Smooth muscle cell (in vitro differentiated cells): ENCODE results near the gene CLIP4. TPM values are rescaled to one million over a fixed set of nuclear protein-coding genes. Genes with fewer than 3 reads are reported as not detected.

Source experiments
- DNase-seq: peaks from one replicate; lab custom pipeline; 2025; ENCODE audit not compliant: unreplicated experiment; lab: John Stamatoyannopoulos, UW
- H2AFZ ChIP-seq: fragments of 200-600 bp; sonication (generic); 2 replicates; pipeline ENCODE4 v1.6.0; 2016; ENCODE audit warnings: antibody characterized with exemption, low read depth, mild to moderate bottlenecking
- H3F3A ChIP-seq: fragments of 200-600 bp; sonication (generic); 2 replicates; pipeline ENCODE4 v1.6.0; 2017; ENCODE audit warnings: antibody characterized with exemption, low read depth
- H3K27ac ChIP-seq: fragments of 200-600 bp; sonication (generic); 2 replicates; pipeline ENCODE4 v1.5.1; 2016; ENCODE audit warnings: low read depth, mild to moderate bottlenecking
- H3K27me3 ChIP-seq: fragments of 200-600 bp; sonication (generic); 2 replicates; pipeline ENCODE4 v1.6.1; 2016; ENCODE audit warnings: low read depth, mild to moderate bottlenecking
- H3K36me3 ChIP-seq: fragments of 200-600 bp; sonication (generic); 2 replicates; pipeline ENCODE4 v1.5.1; 2016; ENCODE audit warnings: low read depth
- H3K4me1 ChIP-seq: fragments of 200-600 bp; sonication (generic); 2 replicates; pipeline ENCODE4 v1.5.1; 2016; ENCODE audit warnings: low read depth
- H3K4me2 ChIP-seq: fragments of 200-600 bp; sonication (generic); 2 replicates; pipeline ENCODE4 v1.6.0; 2016; ENCODE audit warnings: mild to moderate bottlenecking
- H3K4me3 ChIP-seq: fragments of 200-600 bp; sonication (generic); 2 replicates; pipeline ENCODE4 v1.5.1; 2016; ENCODE audit warnings: mild to moderate bottlenecking
- H3K79me2 ChIP-seq: fragments of 200-600 bp; sonication (generic); 2 replicates; pipeline ENCODE4 v1.6.0; 2016; ENCODE audit warnings: low read depth, mild to moderate bottlenecking
- H3K9ac ChIP-seq: fragments of 200-600 bp; sonication (generic); 2 replicates; pipeline ENCODE4 v1.6.0; 2016; ENCODE audit warnings: low read depth
- H3K9me3 ChIP-seq: fragments of 200-600 bp; sonication (generic); replicated peaks from 2 replicates; pipeline ENCODE4 v1.5.1; 2016; ENCODE audit warnings: low read depth
- H4K20me1 ChIP-seq: fragments of 200-600 bp; sonication (generic); 2 replicates; pipeline ENCODE4 v1.6.0; 2016; ENCODE audit warnings: low read depth
- WGBS: methylation state at CpG from one replicate; pipeline ENCODE4 v1.1.7; 2016; ENCODE audit warnings: low lambda C conversion rate; 5-methylcytosine and 5-hydroxymethylcytosine counted together
- polyA plus RNA-seq: library from polyadenylated mRNA; unstranded; fragments of >200 nt; fragmentation: Nextera tagmentation; extraction: Ambion mirVana; gene quantifications from 2 replicates; pipeline ENCODE4 v1.2.1, GENCODE V29; 2016
- total RNA-seq: library from RNA; depleted of rRNA; stranded (reverse); fragments of >200 nt; gene quantifications from 2 replicates; pipeline ENCODE4 v1.2.3, GENCODE V29; 2014
- TF ChIP-seq, protein P1 (sequence below): fragments of 200-600 bp; sonication (generic); IDR thresholded peaks from 2 replicates; pipeline ENCODE4 v1.5.1; 2017; ENCODE audit warnings: borderline replicate concordance, mild to moderate bottlenecking, antibody characterized with exemption; ENCODE audit not compliant: insufficient read depth, poor library complexity, severe bottlenecking

Gene CLIP4
- total and polyA plus RNA-seq, 2 experiments from 2014 or later = 5.7 to 18.9 TPM

DNA sequence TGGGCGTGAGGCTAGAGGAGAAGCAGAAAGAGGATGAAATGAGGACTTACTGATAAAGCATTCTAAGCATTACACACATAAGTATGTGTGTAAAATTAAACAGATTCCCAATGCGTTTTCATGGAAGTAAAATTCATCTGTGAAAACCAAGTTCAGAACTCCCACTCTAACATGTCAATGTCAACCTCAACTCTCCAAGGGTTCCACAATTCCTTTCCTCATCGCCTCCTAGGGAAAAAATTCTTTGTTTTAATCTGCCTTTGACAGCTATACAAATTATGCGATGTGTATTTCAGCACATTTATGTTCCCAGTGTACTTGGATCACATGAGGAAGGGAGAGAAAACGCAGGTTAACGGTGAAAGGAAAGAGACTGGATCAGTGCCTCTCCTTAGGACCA lies 76.6 kb downstream of the CLIP4 start:
- Histone ChIP-seq H3K4me1 (no peaks in the 10 kb centered on the region), H3K9me3 (peaks cover 6% of the 10 kb centered on the region), H3K36me3 (no peaks in the 10 kb centered on the region), H3K4me2 (peak overlapping the region; percentile 4), H3F3A (no peaks in the 10 kb centered on the region), H3K9ac (no peak overlapping the region), H3K27ac (peak overlapping the region; percentile 39), H3K4me3 (no peak overlapping the region), H4K20me1 (no peaks in the 10 kb centered on the region), H3K79me2 (no peaks in the 10 kb centered on the region), H3K27me3 (no peaks in the 10 kb centered on the region), H2AFZ (no peak overlapping the region)
- no peak for DNase-seq
- WGBS = 86% methylated on average over 6 of the region's 6 CpGs
- TF ChIP-seq, protein P1, sequence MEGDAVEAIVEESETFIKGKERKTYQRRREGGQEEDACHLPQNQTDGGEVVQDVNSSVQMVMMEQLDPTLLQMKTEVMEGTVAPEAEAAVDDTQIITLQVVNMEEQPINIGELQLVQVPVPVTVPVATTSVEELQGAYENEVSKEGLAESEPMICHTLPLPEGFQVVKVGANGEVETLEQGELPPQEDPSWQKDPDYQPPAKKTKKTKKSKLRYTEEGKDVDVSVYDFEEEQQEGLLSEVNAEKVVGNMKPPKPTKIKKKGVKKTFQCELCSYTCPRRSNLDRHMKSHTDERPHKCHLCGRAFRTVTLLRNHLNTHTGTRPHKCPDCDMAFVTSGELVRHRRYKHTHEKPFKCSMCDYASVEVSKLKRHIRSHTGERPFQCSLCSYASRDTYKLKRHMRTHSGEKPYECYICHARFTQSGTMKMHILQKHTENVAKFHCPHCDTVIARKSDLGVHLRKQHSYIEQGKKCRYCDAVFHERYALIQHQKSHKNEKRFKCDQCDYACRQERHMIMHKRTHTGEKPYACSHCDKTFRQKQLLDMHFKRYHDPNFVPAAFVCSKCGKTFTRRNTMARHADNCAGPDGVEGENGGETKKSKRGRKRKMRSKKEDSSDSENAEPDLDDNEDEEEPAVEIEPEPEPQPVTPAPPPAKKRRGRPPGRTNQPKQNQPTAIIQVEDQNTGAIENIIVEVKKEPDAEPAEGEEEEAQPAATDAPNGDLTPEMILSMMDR = no peak

DNA sequence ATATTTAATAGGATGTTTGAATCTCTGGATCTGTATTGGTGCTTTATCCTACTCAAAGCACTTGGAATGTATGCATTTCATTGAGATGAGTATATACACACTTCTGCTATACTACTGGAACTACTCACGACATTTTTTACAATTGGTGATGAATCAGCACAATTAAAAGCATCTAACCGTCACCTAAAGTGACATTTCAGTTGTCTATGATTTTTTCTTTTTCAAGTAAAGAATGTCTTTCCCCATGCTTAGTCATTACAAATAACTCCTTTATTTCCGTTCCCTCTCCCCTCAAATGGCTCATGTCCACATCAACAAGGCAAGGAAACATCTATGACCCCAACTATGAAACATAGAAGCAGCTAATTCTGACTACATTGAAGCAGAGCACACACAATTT lies 77.3 kb downstream of the CLIP4 start:
- no peaks in the 10 kb centered on the region for H3K79me2 ChIP-seq
- H3K9ac ChIP-seq = no peak overlapping the region
- no peak for DNase-seq
- no peaks in the 10 kb centered on the region for H3K27me3 ChIP-seq
- no peak overlapping the region for H3K4me3 ChIP-seq
- H3K27ac ChIP-seq = peak overlapping the region; percentile 50
- TF ChIP-seq, protein P1 = no peak
- H3K4me1 ChIP-seq = no peaks in the 10 kb centered on the region
- H3K9me3 ChIP-seq = no peaks in the 10 kb centered on the region
- H3K36me3 ChIP-seq = no peaks in the 10 kb centered on the region
- WGBS = 25% methylated on average over 3 of the region's 3 CpGs
- no peaks in the 10 kb centered on the region for H3F3A ChIP-seq
- H4K20me1 ChIP-seq = no peaks in the 10 kb centered on the region
- H2AFZ ChIP-seq = no peak overlapping the region
- peak overlapping the region; percentile 13 for H3K4me2 ChIP-seq

DNA sequence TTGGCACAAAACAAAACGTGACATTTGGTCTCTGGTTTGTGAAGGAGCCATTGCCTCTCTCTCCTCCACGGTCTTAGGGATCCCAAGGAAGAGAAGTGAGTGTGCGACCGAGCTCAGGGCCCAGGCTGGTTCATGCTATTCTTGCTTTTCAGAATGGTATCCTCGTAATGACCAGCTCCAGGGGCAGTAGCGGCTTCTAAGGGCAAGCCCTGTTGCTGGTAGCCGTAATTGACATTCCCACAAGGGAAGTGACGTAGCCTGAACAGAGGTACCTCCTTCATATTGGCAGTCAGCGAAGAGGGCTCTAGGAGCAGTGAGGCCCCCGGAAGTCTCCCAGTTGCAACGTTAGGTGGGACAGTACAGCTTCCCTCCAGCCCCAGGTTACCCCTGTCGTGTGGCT lies 77.9 kb downstream of the CLIP4 start:
- Histone ChIP-seq H2AFZ (no peak overlapping the region), H3K4me3 (no peak overlapping the region), H3K27ac (peak overlapping the region; percentile 50), H3K4me1 (no peaks in the 10 kb centered on the region), H3F3A (no peaks in the 10 kb centered on the region), H3K4me2 (no peak overlapping the region), H4K20me1 (no peaks in the 10 kb centered on the region), H3K79me2 (no peaks in the 10 kb centered on the region), H3K36me3 (no peaks in the 10 kb centered on the region), H3K9me3 (no peaks in the 10 kb centered on the region), H3K27me3 (no peaks in the 10 kb centered on the region), H3K9ac (no peak overlapping the region)
- WGBS = 93% methylated on average over 12 of the region's 12 CpGs
- TF ChIP-seq, protein P1 = no peak
- no peak for DNase-seq

- no peak overlapping the region for H3K9ac ChIP-seq
- no peaks in the 10 kb centered on the region for H3K36me3 ChIP-seq
- WGBS = 94% methylated on average over 7 of the region's 7 CpGs
- no peaks in the 10 kb centered on the region for H3F3A ChIP-seq
- TF ChIP-seq, protein P1 = no peak
- no peak overlapping the region for H3K4me3 ChIP-seq
- no peaks in the 10 kb centered on the region for H3K4me1 ChIP-seq
- no peak for DNase-seq
- H4K20me1 ChIP-seq = no peaks in the 10 kb centered on the region
- no peaks in the 10 kb centered on the region for H3K9me3 ChIP-seq
- no peaks in the 10 kb centered on the region for H3K79me2 ChIP-seq
- H2AFZ ChIP-seq = no peak overlapping the region
- no peak overlapping the region for H3K27ac ChIP-seq
- no peak overlapping the region for H3K4me2 ChIP-seq
- H3K27me3 ChIP-seq = no peaks in the 10 kb centered on the region
These were observed 78.5 kb downstream of the CLIP4 start for GRCh38 chr2:29193681-29194080.
